Tibial artery (tissue), 4 donors: ENCODE data around the gene TRPV4.
"Not testable (repeated sequence)": the region's sequence is repeated elsewhere in the genome, so short reads cannot be mapped to it uniquely, and the experiment has no call there.

Source experiments
- DNase-seq, 2 donors: peaks; one replicate each; pipeline ENCODE4 v3.0.0-alpha.2; 2019
- H3K27ac ChIP-seq, 2 donors: fragments of 200-600 bp; sonication (generic) in 1 of 2; 1 replicate in 1 of 2; 2 replicates in 1 of 2; pipeline ENCODE4 v1.5.1; 2018 to 2019; ENCODE audit warnings: mild to moderate bottlenecking in 1 of 2
- H3K27me3 ChIP-seq, 2 donors: fragments of 200-600 bp; sonication (generic) in 1 of 2; one replicate each; pipeline versions ENCODE4 v1.5.1 to v1.6.0; 2016 to 2019
- H3K36me3 ChIP-seq, 3 donors: fragments of 200-600 bp; sonication (generic) in 2 of 3; one replicate each; pipeline ENCODE4 v1.5.1; 2016 to 2019; ENCODE audit warnings: mild to moderate bottlenecking in 2 of 3
- H3K4me1 ChIP-seq, 4 donors: fragments of 200-600 bp; sonication (generic) in 2 of 4; 1 replicate in 3 of 4; 2 replicates in 1 of 4; pipeline ENCODE4 v1.5.1; 2016 to 2019
- H3K4me3 ChIP-seq, 2 donors: fragments of 200-600 bp; sonication (generic) in 1 of 2; 1 replicate in 1 of 2; 2 replicates in 1 of 2; pipeline ENCODE4 v1.5.1; 2018 to 2019; ENCODE audit warnings: mild to moderate bottlenecking in 2 of 2
- H3K9me3 ChIP-seq, 3 donors: fragments of 200-600 bp; sonication (generic) in 1 of 3; one replicate each; pipeline ENCODE4 v1.5.1; 2016 to 2019
- intact Hi-C: fragments of 100-400 bp; cut with DNase I; formaldehyde crosslinking; loops from one replicate; pipeline ENCODE4 v1.15.0; 2023; ENCODE audit warnings: low total_unique reads
- TF ChIP-seq, protein P1 (sequence below), 2 experiments: fragments of 200-600 bp in 1 of 2; fragments of 450-650 bp in 1 of 2; IDR thresholded peaks; one replicate each; pipeline ENCODE4 v1.5.1; 2017 to 2019; ENCODE audit warnings: antibody characterized with exemption in 2 of 2, mild to moderate bottlenecking in 1 of 2, moderate library complexity in 1 of 2

Gene TRPV4

GRCh38 chr12:109857715-109858114 lies 24.5 kb upstream of the TRPV4 start:
- Histone ChIP-seq H3K36me3 (peaks cover 31 to 77% (median 57%) of the 10 kb centered on the region in 3 donors), H3K9me3 (no peaks in the 10 kb centered on the region), H3K27ac (no peak overlapping the region), H3K27me3 (no peaks in the 10 kb centered on the region), H3K4me1 (no peaks in the 10 kb centered on the region), H3K4me3 (no peak overlapping the region)
- TF ChIP-seq, protein P1, sequence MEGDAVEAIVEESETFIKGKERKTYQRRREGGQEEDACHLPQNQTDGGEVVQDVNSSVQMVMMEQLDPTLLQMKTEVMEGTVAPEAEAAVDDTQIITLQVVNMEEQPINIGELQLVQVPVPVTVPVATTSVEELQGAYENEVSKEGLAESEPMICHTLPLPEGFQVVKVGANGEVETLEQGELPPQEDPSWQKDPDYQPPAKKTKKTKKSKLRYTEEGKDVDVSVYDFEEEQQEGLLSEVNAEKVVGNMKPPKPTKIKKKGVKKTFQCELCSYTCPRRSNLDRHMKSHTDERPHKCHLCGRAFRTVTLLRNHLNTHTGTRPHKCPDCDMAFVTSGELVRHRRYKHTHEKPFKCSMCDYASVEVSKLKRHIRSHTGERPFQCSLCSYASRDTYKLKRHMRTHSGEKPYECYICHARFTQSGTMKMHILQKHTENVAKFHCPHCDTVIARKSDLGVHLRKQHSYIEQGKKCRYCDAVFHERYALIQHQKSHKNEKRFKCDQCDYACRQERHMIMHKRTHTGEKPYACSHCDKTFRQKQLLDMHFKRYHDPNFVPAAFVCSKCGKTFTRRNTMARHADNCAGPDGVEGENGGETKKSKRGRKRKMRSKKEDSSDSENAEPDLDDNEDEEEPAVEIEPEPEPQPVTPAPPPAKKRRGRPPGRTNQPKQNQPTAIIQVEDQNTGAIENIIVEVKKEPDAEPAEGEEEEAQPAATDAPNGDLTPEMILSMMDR (IDR thresholded peaks at IDR 0.05) = no peak
- DNase-seq = no peak
- intact Hi-C loops = no loop called here

- intact Hi-C loops = no loop called here
- Histone ChIP-seq H3K27ac (no peak overlapping the region), H3K4me1 (no peaks in the 10 kb centered on the region), H3K9me3 (no peaks in the 10 kb centered on the region), H3K36me3 (peaks cover 34 to 72% (median 47%) of the 10 kb centered on the region in 3 donors), H3K4me3 (no peak overlapping the region), H3K27me3 (no peaks in the 10 kb centered on the region)
- no peak for DNase-seq
- TF ChIP-seq, protein P1 (IDR thresholded peaks at IDR 0.05) = no peak
These were observed 22.2 kb upstream of the TRPV4 start for GRCh38 chr12:109855377-109855776.

DNA sequence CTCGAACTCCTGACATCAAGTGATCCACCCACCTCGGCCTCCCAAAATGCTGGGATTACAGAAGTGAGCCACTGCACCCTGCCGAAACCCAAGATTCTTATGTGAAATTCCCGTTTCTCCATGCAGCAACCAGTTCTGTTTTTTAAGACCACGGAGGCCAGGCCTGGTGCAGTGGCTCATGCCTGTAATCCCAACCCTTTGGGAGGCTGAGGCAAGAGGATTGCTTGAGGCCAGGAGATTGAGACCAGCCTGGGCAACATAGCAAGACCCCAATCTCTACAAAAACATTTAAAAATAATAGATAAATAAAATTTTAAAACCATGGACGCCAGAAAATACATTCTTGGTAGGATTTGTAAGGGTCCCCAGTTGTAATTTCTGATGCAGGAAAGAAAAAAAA lies 17.3 kb upstream of the TRPV4 start:
- peaks cover 15 to 40% (median 17%) of the 10 kb centered on the region in 3 donors for H3K36me3 ChIP-seq
- H3K4me3 ChIP-seq, H3K27ac ChIP-seq, H3K9me3 ChIP-seq, DNase-seq, H3K4me1 ChIP-seq, intact Hi-C loops, H3K27me3 ChIP-seq: not testable (repeated sequence)

DNA sequence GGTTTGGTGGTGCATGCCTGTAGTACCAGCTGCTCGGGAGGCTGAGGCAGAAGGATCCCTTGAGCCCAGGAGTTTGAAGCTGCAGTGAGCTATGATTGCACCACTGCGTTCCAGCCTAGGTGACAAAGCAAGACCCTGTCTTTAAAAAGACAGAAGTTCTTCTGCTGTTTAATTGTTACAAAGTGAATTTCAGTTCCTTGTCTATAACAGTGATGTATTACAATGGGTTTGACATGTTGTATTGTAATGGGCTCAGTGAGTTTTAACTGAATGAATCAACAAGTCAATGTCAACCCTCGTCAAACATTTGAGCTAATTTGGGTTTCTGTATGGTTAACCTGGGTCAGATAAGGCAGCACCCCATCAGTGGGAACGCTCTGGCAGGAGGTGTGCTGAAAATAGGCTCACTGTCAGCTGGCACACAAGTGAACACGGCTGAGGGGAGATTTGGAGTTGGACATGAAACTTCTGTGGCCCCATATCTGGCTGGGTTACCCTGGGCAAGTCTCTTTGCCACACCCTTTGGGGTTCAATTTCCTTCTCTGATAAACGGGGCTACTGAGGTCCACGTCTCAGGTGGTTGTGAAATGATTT lies 14.0 kb upstream of the TRPV4 start:
- intact Hi-C loops = no loop called here
- TF ChIP-seq, protein P1 (IDR thresholded peaks at IDR 0.05) = no peak
- no peak for DNase-seq

DNA sequence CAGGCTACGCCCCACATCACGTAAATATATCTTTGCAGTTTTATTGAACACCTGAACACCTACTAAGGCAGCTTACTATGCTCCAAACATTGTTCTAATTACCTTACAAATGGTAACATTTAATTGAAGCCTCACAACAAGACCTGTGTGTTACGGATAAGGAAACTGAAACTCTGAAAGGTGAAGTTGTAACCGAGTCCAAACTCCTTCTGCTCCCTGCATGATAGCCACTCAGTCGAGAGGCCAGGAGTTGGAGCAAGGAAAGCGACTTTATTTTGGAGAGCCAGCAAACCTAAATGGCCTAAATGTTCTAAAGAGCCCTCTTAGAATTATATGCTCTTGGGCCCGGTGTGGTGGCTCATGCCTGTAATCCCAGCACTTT lies 12.6 kb upstream of the TRPV4 start:
- Histone ChIP-seq H3K9me3 (no peaks in the 10 kb centered on the region), H3K4me1 (peaks cover 0 to 8% (median 5%) of the 10 kb centered on the region in 4 donors), H3K4me3 (peak overlapping the region in 1 of 2 donors; percentile 17), H3K27me3 (no peaks in the 10 kb centered on the region), H3K36me3 (no peaks in the 10 kb centered on the region), H3K27ac (no peak overlapping the region)
- TF ChIP-seq, protein P1 (IDR thresholded peaks at IDR 0.05) = no peak
- intact Hi-C loops = no loop called here
- no peak for DNase-seq

More for the DNA sequence above, 14.0 kb upstream of the TRPV4 start:
- peaks cover 0 to 8% (median 5%) of the 10 kb centered on the region in 4 donors for H3K4me1 ChIP-seq
- H3K36me3 ChIP-seq = peaks cover 0 to 12% (median under 1%) of the 10 kb centered on the region in 3 donors
- no peak overlapping the region for H3K4me3 ChIP-seq
- no peaks in the 10 kb centered on the region for H3K27me3 ChIP-seq
- no peak overlapping the region for H3K27ac ChIP-seq
- H3K9me3 ChIP-seq = no peaks in the 10 kb centered on the region

GRCh38 chr12:109844983-109845823 lies 12.0 kb upstream of the TRPV4 start:
- H3K27me3 ChIP-seq = no peaks in the 10 kb centered on the region
- DNase-seq = peak; percentile 72 to 86
- peak overlapping the region; percentile 11 to 17 for H3K4me3 ChIP-seq
- no peaks in the 10 kb centered on the region for H3K36me3 ChIP-seq
- TF ChIP-seq, protein P1 (IDR thresholded peaks at IDR 0.05) = peak; percentile 93 to 95
- H3K27ac ChIP-seq = no peak overlapping the region
- H3K4me1 ChIP-seq = peaks cover 0 to 8% (median 5%) of the 10 kb centered on the region in 4 donors
- intact Hi-C loops = no loop called here
- H3K9me3 ChIP-seq = no peaks in the 10 kb centered on the region
